MCF 10A (cell line): Measurements from ENCODE around the gene CBLC. TPM values are rescaled to one million over a fixed set of nuclear protein-coding genes. Genes with fewer than 3 reads are reported as not detected.

Source experiments
- BruUV-seq: library from RNA; stranded (reverse); fragments of 400-500 nt; replicated peaks from 2 replicates; lab custom pipeline; 2021; lab: Mats Ljungman, UMichigan
- CTCF ChIA-PET: fragments of 300-600 bp; sonication (Branson Sonifier 250); formaldehyde crosslinking; extraction: SDS; loops from one replicate; lab custom pipeline; 2021; ENCODE audit warnings: antibody characterized with exemption, inconsistent platforms; lab: Yijun Ruan, JAX
- POLR2A ChIA-PET: fragments of 300-600, 350-650 bp; sonication (Branson Sonifier 250); formaldehyde crosslinking; extraction: SDS; loops from one replicate; lab custom pipeline; 2020; ENCODE audit warnings: antibody characterized with exemption, inconsistent platforms; lab: Yijun Ruan, JAX
- DNase-seq: peaks from one replicate; pipeline ENCODE4 v3.0.0-alpha.2; 2018; ENCODE audit not compliant: unreplicated experiment
- H3K27ac Mint-ChIP-seq: one replicate; pipeline ENCODE4 v1.8.0; 2022; ENCODE audit warnings: mild to moderate bottlenecking, low read depth, mixed read lengths; ENCODE audit not compliant: unreplicated experiment
- H3K27me3 Mint-ChIP-seq: one replicate; pipeline ENCODE4 v1.8.0; 2022; ENCODE audit warnings: mixed read lengths; ENCODE audit not compliant: insufficient read depth, unreplicated experiment
- H3K36me3 Mint-ChIP-seq: one replicate; pipeline ENCODE4 v1.8.0; 2022; ENCODE audit warnings: mild to moderate bottlenecking, moderate library complexity, mixed read lengths; ENCODE audit not compliant: insufficient read depth, unreplicated experiment
- H3K4me1 Mint-ChIP-seq: one replicate; pipeline ENCODE4 v1.8.0; 2022; ENCODE audit warnings: mixed read lengths; ENCODE audit not compliant: insufficient read depth, unreplicated experiment
- H3K4me3 Mint-ChIP-seq: one replicate; pipeline ENCODE4 v1.8.0; 2022; ENCODE audit warnings: mild to moderate bottlenecking, moderate library complexity, mixed read lengths; ENCODE audit not compliant: unreplicated experiment
- H3K9me3 Mint-ChIP-seq: one replicate; pipeline ENCODE4 v1.8.0; 2022; ENCODE audit warnings: mixed read lengths; ENCODE audit not compliant: unreplicated experiment
- CTCF ChIP-seq: fragments of 200-600 bp; IDR thresholded peaks from one replicate; pipeline ENCODE4 v1.8.0; 2022; ENCODE audit warnings: antibody characterized with exemption, mild to moderate bottlenecking; ENCODE audit not compliant: unreplicated experiment
- intact Hi-C: fragments of 100-400 bp; cut with micrococcal nuclease; formaldehyde crosslinking; loops from 2 replicates; pipeline ENCODE4 v1.14.1; 2022
- total RNA-seq: library from RNA; stranded (reverse); gene quantifications from 2 replicates; pipeline ENCODE4 v1.2.3, GENCODE V29; 2022

Gene CBLC
- total RNA-seq, 1 experiment from 2014 or later: 14.6 TPM

DNA sequence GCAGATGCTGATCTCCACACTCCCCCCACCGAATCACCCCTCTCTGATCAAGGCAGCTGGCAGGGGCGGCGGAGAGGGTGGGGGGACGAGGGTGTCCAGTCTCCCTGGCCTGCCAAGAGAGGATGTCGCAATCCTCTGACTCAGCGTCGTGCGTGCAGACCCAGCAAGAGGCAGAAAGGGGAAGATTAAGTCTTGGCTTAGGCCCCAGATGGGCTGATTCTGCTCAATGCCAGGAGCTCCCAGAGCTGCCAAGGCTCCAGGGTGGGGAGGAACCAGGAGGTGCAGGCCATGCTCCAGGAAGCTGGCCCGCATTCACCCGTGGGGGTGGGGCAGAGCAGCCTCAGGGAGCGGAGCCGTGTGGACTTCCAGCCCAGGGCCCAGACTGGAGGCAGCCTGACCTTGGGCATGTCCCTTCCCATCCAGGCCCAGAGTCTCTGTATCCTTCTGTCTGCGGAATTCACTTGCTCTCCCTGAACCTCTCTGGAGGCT is 35.8 kb upstream of the CBLC start:
- intact Hi-C loops: loop anchor here (1.0 to 10.0 kb wide), 2 partner anchors 28 to 977 kb away; no protein-coding TSS in a partner anchor
- Mint-ChIP-seq H3K9me3 (no peaks in the 10 kb centered on the region), H3K4me1 (peaks cover 43% of the 10 kb centered on the region), H3K27me3 (no peaks in the 10 kb centered on the region), H3K4me3 (peak overlapping the region; percentile 55), H3K27ac (peak overlapping the region; percentile 85), H3K36me3 (no peaks in the 10 kb centered on the region)
- BruUV-seq: no TSS peak
- CTCF ChIA-PET: interaction anchor here (0.7 to 4.7 kb wide), 7 partner anchors 11 to 131 kb away, joined by 3 to 29 read pairs (median 7); no protein-coding TSS in a partner anchor
- POLR2A ChIA-PET: interaction anchor here (0.6 to 4.0 kb wide), 17 partner anchors 8 to 671 kb away, joined by 3 to 47 read pairs (median 5); partner anchors contain the start of genes PVR and TOMM40
- peak; percentile 100 for DNase-seq
- TF ChIP-seq CTCF: no peak

DNA sequence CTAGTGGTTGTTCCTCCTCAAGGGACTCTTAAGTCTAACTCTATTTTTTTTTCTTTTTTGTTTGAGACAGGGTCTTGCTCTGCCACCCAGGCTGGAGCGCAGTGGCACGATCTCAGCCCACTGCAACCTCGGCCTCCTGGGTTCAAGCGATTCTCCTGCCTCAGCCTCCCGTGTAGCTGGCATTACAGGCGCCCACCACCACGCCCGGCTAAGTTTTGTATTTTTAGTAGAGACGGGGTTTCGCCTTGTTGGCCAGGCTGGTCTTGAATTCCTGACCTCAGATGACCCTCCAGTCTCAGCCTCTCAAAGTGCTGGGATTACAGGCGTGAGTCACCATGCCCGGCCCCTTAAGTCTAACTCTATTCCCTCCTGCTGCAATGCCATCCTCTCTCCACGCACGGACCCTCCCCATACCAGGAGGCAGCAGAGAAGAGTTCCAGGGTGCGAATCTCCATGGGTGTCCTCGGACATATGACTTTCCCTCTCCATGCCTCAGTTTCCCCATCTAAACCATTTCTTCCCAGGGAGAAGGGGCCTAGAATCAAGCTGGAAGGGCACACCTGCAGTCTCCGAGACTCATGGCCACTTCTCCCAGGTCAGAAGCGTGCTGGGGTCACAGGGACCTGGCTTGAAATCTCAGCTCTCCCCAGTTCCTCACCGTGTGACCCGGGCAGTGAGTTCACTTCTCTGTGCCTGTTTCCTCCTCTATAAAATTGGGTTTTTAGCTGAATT is 35.2 kb upstream of the CBLC start:
- DNase-seq: peak; percentile 78
- H3K27me3 Mint-ChIP-seq: no peaks in the 10 kb centered on the region
- CTCF ChIA-PET: interaction anchor here (0.7 to 4.7 kb wide), 7 partner anchors 11 to 102 kb away, joined by 3 to 29 read pairs (median 7); no protein-coding TSS in a partner anchor
- POLR2A ChIA-PET: interaction anchor here (0.6 to 4.0 kb wide), 15 partner anchors 11 to 671 kb away, joined by 3 to 47 read pairs (median 5); partner anchors contain the start of genes PVR and TOMM40
- peaks cover 49% of the 10 kb centered on the region for H3K4me1 Mint-ChIP-seq
- intact Hi-C loops: loop anchor here (1.0 to 10.0 kb wide), 2 partner anchors 28 to 978 kb away; no protein-coding TSS in a partner anchor
- H3K9me3 Mint-ChIP-seq: no peaks in the 10 kb centered on the region
- H3K27ac Mint-ChIP-seq: peak overlapping the region; percentile 85
- TSS peak; percentile 61 for BruUV-seq
- no peak for TF ChIP-seq CTCF
- H3K4me3 Mint-ChIP-seq: peak overlapping the region; percentile 55
- no peaks in the 10 kb centered on the region for H3K36me3 Mint-ChIP-seq

DNA sequence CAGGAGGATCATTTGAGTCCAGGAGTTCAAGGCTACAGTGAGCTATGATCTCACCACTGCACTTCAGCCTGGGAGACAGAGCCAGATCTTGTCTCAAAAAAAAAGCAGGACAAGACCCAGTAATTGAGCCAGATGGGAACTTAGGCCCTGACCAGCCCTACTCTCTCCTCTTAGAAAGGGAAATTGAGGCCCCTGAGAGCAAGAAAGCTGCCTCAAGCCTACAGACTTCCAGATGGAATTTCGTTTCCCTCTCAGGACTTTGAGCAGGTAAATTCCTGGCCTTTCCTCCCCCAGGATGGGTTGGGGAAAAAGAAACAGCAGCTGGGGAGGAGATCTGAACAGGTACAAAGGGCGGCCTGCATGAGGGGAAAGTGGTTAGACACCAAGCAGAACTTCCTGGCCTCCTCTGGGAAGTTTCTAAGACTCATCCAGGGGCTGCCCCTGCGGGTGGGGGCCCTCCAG is 32.8 kb upstream of the CBLC start:
- Mint-ChIP-seq H3K27me3 (no peaks in the 10 kb centered on the region), H3K4me3 (no peak overlapping the region), H3K9me3 (no peaks in the 10 kb centered on the region), H3K4me1 (peaks cover 59% of the 10 kb centered on the region), H3K36me3 (peaks cover 7% of the 10 kb centered on the region), H3K27ac (peak overlapping the region; percentile 34)
- intact Hi-C loops: loop anchor here (10.0 kb wide), 1 partner anchor 980 kb away; no protein-coding TSS in a partner anchor
- POLR2A ChIA-PET: interaction anchor here (0.6 to 0.7 kb wide), 3 partner anchors 72 to 1148 kb away, joined by 3 to 4 read pairs (median 4); no protein-coding TSS in a partner anchor
- TF ChIP-seq CTCF: no peak
- no TSS peak for BruUV-seq
- no peak for DNase-seq
- CTCF ChIA-PET: interaction anchor here (2.4 to 2.8 kb wide), 2 partner anchors 21 to 26 kb away, joined by 20 to 25 read pairs; no protein-coding TSS in a partner anchor
